NK-92 (cell line): ENCODE data around the gene ZCCHC10.
"Not testable (repeated sequence)": the region's sequence is repeated elsewhere in the genome, so short reads cannot be mapped to it uniquely, and the experiment has no call there.

ENCODE experiments used
- DNase-seq: peaks from one replicate; lab custom pipeline; 2025; ENCODE audit not compliant: unreplicated experiment; lab: John Stamatoyannopoulos, UW

The ZCCHC10 gene

DNA sequence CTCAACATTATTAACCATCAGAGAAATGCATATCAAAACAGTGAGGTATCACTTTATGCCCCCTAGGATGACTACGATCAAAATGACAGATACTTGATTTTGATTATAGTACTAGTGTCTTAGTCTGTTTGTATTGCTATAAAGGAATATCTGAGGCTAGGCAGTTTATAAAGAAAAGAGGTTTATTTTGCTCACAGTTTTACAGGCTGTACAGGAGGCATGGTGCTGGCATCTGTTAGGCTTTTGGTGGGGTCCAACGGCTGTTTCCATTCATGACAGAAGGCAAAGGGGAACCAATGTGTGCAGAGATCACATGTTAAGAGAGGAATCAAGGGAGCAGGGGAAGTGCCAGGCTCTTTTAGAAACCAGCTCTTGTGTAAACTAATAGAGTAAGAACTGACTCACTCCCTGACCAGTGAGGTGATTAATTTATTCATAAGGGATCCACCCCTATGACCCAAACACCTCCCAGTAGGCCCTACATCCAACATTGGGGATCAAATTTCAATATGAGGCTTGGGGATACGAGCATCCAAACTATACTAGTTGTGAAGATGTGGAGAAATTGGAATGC is 46.9 kb downstream of the ZCCHC10 start:
- DNase-seq: no peak

DNA sequence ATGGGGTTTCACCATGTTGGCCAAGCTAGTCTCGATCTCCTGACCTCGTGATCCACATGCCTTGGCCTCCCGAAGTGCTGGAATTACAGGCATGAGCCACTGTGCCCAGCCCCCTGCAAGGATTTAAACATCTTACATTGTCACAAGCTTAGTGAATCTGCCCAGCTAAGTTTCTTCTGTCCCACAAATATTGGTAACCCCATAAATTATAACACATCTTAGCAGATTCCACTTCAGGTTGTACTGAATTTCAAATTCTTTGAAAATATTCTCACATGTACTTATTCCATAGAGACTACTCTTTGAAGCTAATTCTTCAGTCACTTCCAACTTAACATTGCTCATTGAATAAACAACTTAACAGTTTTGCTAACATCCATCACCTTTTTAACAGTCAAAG is 49.5 kb downstream of the ZCCHC10 start:
- no peak for DNase-seq

DNA sequence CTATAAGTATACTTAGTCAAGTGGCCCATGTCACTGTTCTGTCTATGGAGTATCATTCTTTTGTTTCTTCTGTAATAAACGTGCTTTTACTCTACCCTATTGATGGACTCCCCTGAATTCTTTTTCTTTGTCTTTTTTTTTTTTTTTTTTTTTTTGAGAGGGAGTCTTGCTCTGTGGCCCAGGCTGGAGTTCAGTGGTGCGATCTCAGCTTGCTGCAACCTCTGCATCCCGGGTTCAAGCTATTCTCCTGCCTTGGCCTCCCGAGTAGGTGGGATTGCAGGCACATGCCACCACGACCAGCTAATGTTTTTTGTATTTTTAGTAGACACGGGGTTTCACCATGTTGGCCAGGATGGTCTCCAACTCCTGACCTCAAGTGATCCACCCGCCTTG is 53.9 kb downstream of the ZCCHC10 start:
- not testable (repeated sequence) for DNase-seq

DNA sequence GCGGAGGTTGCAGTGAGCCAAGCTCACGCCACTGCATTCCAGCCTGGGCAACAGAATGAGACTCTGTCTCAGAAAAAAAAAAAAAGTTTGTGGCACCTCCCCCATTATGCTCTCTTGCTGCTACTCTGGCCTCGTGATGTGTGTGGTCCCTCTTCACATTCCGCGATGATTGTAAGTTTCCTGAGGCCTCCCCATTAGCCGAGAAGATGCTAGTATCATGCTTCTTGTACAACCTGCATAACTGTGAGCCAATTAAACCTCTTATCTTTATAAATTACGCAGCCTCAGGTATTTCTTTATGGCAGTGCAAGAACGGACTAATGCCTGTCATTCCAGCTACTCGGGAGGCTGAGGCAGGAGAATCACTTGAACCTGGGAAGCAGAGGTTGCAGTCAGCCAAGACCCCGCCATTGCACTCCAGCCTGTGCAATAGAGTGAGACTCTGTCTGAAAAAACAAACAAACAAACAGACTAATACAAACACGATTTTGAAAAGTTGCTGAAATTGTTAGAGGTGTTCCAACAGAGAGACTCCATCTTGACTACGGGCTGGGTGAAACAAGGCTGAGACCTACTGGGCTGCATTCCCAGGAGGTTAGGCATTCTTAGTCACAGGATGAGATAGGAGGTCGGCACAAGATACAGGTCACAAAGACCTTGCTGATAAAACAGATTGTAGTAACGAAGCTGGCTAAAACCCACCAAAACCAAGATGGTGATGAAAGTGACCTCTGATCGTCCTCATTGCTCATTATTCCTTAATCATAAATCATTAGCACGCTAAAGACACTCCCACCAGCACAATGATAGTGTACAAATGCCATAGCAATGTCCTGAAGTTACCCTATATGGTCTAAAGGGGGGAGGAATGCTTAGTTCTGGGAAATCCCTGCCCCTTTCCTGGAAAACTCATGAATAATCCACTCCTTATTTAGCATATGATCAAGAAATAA is 54.6 kb downstream of the ZCCHC10 start:
- no peak for DNase-seq

DNA sequence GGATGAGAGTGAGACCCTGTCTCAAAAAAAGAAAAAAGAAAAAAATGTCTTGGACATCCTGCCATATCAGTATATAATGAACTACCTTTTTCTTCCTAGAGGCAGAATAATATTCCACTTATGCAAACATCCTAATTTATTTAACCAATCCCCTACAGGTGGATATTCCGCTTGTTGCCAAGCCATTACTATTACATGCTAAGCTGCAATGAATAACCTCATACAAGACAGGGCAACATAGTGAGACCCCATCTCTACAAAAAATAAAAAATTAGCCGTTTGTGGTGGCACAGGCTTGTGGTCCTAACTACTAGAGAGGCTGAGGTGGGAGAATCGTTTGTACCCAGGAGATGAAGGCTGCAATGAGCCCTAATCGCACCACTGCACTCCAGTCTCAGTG is 61.2 kb downstream of the ZCCHC10 start:
- DNase-seq: no peak

DNA sequence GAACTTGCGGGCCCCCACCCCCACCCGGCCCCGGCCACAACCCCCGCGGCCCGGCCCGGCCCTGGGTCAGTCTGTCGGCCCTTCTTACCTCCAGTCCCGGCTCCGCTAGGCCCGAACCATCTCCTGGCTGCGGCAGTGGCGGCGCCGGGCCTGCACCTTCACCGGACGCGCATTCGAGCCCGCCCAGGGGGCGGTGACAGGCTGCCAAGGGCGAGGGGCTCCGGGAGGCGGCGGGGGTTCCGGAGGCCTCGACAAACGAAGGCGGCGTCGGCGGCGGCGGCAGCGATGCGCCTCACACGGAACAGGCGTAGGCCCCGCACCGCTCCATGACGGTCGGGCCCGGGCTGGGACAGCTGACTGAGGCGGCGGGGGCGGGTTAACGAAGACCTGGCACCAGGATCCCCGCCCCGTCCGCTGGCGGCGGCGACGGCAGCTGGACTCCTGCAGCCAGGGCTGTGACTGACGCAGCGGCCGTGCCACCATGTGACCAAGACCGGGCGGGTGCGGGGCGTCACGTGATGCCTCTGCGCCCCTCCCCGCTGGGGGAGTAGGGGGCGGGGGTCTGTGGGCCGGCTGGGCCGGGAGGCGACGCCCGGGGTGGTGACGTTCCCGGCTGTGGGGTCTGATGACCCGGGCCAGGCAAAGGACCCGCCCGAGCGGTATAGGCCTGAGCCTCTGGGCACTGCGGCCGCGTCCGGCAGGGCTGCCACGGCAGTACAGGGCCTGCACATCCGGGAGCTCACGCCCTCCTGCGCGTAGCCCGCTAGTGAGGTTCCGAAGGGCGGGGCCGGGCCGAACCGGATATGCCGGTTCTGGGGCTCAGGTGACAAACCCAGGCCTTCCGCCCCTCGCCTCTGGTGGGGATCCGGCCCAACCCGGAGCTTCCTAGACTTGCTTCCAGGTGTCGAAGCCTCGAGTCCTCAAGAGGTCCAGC is 62.9 kb downstream of the ZCCHC10 start, which contains the start of gene AFF4:
TSS of gene AFF4 (minus strand) at position 464 of the 934 bp plus-strand sequence. CDS start 26,445 bp downstream, outside the sequence.
- DNase-seq: no peak

DNA sequence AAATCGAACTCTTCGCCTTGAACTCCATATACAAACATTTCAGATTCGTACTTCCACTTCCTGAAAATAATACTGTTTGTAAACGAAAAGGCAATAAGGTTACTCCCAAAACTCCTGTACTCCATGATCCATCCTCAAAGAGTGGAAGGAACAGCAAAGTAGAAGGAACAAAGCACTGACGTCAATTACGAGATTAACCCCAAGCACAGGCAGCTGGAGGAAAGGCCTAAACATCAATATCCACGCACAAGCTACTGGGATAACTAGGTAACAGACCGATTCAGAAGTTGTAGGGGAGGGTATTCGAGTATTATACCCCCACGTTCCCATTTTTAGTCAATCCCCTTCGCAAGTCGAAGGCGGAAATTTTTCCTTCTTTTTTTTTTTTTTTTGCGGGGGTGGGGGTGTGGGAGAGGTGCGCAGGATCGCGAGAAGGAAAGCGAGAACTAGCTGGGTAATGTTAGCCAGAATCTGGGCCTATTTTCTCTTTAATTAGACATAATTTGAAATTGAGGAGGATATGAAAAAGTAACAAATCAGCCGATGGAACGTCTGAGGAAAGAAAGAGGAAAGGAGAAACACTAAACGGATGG is 63.8 kb downstream of the ZCCHC10 start:
- no peak for DNase-seq

DNA sequence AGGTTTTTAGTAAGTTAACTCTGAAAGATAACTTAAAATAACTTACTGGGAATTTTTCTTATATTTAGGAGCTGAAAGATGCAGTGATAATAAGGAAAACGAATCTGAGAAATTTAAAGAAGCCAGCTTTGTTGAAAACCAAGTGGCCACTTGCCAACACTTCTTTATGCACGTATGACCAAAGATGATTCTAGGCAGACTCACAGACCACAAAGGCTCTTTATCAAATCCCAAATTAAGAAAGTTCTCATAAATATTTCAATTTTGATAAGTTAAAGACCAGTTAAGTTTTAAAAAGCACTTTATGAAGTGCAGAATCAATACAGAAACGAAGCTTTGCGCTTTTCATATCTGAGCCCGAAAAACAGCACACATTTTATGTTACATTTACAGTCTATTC is 64.5 kb downstream of the ZCCHC10 start:
- no peak for DNase-seq

DNA sequence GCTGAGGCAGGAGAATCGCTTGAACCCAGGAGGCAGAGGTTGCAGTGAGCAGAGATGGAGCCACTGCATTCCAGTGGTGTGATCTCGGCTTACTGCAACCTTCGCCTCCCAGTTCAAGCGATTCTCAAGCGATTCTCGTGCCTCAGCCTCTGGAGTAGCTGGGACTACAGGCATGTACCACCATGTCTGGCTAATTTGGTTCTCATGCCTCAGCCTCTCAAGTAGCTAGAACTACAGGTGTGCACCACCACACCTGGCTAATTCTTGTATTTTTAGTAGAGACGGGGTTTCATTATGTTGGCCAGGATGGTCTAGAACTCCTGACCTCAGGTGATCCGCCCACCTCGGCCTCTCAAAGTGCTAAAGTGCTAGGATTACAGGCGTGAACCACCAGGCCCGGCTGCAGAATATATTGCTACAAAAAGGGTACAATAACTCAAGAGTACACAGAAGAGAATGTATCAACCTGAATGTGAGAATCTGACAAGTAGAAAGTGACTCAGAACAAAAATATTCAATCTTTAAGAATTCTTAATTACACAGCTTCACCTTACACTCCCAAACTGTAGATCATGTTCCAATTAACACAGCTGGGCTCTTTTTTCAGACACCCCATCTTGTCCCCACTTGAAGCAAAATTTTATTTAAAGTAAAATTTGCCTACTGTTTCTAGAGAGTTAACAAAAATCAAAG is 65.1 kb downstream of the ZCCHC10 start:
- not testable (repeated sequence) for DNase-seq

DNA sequence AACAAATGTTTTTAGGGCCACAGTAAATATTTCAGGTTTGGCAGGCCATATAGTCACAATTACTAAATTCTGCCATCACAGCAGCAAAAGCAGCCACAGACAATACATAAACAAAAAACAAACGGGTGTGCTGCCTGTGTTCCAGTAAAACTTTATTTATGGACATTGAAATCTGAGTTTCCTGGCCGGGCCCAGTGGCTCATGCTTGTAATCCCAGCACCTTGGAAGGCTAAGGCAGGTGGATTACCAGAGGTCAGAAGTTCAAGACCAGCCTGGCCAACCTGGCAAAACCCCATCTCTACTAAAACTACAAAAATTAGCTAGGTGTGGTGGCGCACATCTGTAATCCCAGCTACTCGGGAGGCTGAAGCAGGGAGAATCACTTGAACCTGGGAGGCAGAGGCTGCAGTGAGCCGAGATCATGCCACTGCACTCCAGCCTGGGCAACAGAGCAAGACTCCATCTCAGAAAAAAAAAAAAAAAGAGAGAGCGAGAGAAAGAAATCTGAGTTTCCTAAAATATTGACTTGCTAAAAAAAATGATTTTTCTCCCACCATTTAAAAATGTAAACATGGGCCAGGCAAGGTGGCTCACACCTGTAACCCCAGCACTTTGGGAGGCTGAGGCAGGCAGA is 70.1 kb downstream of the ZCCHC10 start:
- not testable (repeated sequence) for DNase-seq

DNA sequence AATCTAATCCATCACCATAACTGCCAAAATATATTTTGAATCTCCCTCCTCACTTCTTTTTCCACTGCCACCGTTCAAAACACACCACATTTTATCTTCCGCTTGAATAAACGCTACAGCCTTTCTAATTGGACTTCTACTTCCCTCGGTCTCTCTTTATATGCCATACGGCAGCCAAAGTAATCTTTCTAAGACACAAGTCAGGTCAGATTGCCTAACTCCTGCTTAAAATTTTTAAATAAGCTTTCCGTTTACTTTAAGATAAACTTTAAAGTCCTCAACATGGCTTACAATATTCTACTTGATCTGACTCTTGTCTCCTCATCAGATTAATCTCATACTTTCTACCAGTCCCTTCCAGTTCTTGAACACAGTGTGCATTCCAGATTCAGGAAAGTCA is 72.6 kb downstream of the ZCCHC10 start:
- no peak for DNase-seq

DNA sequence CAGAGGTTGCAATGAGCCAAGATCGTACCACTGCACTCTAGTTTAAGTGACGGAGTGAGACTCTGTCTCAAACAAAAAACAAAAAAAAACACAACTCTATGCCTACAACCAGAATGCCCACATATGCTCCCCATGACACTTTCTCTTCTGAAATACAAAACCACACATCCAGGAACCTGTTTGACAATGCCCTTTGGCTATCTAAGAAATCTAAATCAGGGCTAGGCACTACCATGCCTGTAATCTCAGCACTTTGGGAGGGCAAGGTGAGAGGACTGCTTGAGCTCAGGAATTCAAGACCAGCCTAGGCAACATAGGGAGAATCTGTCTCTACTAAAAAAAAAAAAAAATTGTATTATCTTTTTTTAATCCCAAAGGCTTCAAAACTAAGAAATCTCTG is 73.5 kb downstream of the ZCCHC10 start:
- no peak for DNase-seq

DNA sequence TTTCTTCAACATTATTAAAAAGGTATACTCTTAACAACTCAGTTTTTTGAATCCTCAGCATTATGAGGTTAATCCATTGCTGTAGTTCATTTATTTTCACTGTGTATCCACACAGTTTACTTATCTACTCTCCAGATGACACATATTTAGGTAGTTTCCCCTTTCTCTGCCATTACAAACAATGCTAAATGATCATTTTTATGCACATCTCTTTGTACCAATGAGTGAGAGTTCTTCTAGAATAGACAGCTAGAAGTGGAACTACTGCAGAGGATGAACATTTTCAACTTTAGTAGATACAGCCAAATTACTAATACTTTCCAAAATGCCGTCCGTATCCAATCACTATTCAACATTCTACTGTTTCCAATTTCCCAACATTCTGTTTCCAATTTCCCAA is 74.5 kb downstream of the ZCCHC10 start:
- DNase-seq: no peak

DNA sequence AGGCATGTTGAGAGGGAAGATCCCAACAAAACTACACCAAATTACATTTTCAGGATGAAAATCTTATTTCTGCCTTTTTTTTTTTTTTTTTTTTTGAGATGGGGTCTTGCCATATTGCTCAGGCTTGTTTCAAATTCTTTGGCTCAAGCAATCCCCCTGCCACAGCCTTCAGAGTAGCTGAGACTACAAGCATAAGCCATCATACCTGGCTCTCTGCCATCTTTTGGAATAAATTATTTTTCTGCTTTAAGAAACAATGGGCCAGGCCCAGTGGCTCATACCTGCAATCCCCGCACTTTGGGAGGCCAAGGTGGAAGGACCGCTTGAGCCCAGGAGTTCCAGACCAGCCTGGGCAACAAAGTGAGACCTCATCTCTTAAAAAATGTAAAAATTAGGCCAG is 77.2 kb downstream of the ZCCHC10 start:
- no peak for DNase-seq

DNA sequence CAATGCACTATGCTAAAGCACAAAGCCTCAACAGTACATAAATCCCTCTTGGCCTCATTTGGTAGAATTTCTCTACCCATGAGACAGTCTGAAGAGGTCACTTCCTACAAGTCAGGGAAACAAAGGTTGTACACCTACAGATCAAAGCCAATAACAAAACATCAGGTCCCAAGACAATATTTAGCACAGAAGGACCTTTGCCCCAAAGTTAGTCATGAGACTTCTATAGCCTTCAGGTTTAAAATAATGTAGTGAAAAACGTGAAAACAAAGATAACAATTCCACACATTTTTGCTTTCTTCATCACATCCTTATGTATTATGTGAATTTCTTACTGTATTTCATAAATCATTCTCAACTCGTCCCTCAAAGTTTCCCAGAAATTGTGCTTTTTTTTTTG is 78.7 kb downstream of the ZCCHC10 start:
- DNase-seq: no peak
